ENCODE measurements around the gene TLE4. TPM values are rescaled to one million over a fixed set of nuclear protein-coding genes. Genes with fewer than 3 reads are reported as not detected.

The TLE4 gene
- total and polyA plus RNA-seq, 12 donors: 4.2 to 17.3 (median 11.0) TPM

DNA sequence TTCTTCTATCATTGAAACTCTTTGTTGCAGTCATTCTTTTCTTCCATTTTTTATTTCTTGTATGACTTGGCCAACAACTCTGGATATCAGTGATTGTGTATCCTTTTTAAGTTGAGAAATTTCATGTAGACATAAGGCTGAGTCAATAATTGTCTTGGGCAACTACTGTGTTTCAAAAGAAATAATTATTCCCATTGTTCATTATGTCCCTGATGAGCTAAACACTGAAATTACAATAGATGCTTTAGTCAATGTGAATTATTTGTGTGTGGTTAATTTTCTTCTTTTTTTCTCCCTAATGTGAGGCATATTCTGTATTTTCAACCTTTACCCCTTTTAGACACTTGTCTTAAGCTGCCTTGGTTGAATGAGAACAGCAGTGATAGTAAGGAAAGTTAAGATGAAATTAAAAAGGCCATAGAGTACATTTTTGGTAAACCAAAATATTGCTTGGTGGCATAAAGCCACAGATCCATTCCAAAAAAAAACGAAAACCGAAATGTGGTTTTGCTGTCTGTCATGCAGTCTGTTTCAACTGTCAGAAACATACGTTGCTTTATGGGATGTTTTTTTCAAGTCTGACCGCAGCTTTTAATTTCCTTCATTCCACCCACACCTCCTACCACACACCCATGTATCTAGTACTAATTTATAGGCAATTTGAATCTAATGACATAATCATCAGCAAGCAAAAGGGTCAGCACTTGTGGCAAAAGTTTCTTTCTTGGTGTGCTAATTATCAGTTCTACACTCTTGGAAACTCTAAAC lies 21.1 kb downstream of the TLE4 start:
- no peak for ATAC-seq
- TF ChIP-seq, protein P1, sequence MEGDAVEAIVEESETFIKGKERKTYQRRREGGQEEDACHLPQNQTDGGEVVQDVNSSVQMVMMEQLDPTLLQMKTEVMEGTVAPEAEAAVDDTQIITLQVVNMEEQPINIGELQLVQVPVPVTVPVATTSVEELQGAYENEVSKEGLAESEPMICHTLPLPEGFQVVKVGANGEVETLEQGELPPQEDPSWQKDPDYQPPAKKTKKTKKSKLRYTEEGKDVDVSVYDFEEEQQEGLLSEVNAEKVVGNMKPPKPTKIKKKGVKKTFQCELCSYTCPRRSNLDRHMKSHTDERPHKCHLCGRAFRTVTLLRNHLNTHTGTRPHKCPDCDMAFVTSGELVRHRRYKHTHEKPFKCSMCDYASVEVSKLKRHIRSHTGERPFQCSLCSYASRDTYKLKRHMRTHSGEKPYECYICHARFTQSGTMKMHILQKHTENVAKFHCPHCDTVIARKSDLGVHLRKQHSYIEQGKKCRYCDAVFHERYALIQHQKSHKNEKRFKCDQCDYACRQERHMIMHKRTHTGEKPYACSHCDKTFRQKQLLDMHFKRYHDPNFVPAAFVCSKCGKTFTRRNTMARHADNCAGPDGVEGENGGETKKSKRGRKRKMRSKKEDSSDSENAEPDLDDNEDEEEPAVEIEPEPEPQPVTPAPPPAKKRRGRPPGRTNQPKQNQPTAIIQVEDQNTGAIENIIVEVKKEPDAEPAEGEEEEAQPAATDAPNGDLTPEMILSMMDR (IDR thresholded peaks at IDR 0.05): no peak
- H3K4me1 ChIP-seq: peaks cover 0 to 41% (median 0%) of the 10 kb centered on the region in 9 donors
- DNase-seq: no peak
- intact Hi-C loops (cut with DNase I): no loop called here
- 77 to 91% methylated on average over 4 of the region's 4 CpGs for WGBS, 2 donors
- no peaks in the 10 kb centered on the region for H3K27me3 ChIP-seq
- H3K27ac ChIP-seq: no peak overlapping the region
- no peaks in the 10 kb centered on the region for H3K36me3 ChIP-seq
- no peak overlapping the region for H3K4me3 ChIP-seq
- no peaks in the 10 kb centered on the region for H3K9me3 ChIP-seq

DNA sequence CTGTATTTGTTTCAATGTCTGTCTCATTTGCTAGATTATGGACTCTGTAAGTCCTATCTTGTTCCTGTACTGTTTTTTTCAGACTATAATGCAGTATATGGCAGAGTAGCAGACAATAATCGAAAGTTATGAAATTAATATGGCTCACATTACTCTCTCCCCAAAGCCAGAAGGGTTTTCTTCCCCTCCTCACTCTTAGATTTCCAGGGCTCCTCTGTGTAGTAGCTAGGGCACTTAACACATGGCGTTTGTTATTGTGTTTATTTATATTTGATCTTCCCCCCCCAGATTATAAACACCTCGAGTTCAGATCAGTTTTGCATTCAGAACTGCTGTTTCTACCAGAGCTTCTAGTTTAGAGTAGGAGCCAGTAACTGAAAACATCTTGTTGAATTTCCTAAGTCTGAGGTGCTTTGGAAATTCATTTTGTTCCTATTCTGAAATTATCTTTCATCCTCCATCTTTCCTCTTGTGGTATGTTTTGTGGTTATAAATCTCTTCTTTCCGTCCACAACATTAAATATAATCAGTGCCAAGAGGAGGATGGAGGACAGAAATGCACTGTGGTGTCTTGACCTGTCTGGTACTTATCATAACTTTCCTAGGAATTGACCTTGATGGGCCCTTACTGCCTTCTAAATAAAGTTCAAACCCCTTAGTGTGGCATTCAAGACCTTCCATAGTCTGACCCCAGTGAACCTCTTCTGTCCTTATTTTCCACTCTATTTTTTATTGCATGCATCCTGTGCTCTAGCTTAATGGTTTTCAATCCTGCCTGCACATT lies 27.0 kb downstream of the TLE4 start:
- Histone ChIP-seq H3K27ac (no peak overlapping the region), H3K4me3 (no peak overlapping the region), H3K4me1 (peaks cover 0 to 21% (median 0%) of the 10 kb centered on the region in 9 donors), H3K9me3 (peaks cover 0 to 18% (median 12%) of the 10 kb centered on the region in 11 donors), H3K36me3 (peaks cover 0 to 11% (median 0%) of the 10 kb centered on the region in 9 donors), H3K27me3 (no peaks in the 10 kb centered on the region)
- DNase-seq (no peak), ATAC-seq (no peak)
- TF ChIP-seq, protein P1 (IDR thresholded peaks at IDR 0.05): no peak
- 83 to 87% methylated on average over 4 of the region's 4 CpGs for WGBS, 2 donors
- intact Hi-C loops (cut with DNase I): no loop called here

DNA sequence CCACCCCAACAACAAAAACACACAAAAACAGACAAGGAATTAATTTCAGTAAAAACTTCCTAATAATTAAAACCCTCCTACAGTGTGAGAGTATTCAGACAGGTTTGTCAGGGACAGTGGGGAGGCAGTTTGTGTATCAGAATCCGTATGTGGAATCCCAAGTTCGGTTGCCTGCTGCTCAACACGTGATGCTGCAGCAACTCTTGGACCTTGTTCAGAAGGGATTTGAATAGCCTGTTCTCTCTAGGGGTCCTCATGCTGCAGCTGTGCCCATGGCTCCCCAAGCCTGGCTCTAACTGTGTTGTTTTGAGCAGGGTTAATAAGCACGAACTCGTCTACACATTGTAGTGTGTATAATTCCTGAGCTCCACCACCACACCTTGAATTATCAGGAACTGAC lies 28.7 kb downstream of the TLE4 start:
- DNase-seq: no peak
- Histone ChIP-seq H3K9me3 (peaks cover 0 to 18% (median 12%) of the 10 kb centered on the region in 11 donors), H3K4me3 (no peak overlapping the region), H3K4me1 (peaks cover 0 to 28% (median 0%) of the 10 kb centered on the region in 9 donors), H3K36me3 (peaks cover 0 to 11% (median 0%) of the 10 kb centered on the region in 9 donors), H3K27ac (no peak overlapping the region), H3K27me3 (no peaks in the 10 kb centered on the region)
- no peak for ATAC-seq
- TF ChIP-seq, protein P1 (IDR thresholded peaks at IDR 0.05): no peak
- intact Hi-C loops (cut with DNase I): no loop called here
- WGBS, 2 donors: 89 to 91% methylated on average over 5 of the region's 5 CpGs

DNA sequence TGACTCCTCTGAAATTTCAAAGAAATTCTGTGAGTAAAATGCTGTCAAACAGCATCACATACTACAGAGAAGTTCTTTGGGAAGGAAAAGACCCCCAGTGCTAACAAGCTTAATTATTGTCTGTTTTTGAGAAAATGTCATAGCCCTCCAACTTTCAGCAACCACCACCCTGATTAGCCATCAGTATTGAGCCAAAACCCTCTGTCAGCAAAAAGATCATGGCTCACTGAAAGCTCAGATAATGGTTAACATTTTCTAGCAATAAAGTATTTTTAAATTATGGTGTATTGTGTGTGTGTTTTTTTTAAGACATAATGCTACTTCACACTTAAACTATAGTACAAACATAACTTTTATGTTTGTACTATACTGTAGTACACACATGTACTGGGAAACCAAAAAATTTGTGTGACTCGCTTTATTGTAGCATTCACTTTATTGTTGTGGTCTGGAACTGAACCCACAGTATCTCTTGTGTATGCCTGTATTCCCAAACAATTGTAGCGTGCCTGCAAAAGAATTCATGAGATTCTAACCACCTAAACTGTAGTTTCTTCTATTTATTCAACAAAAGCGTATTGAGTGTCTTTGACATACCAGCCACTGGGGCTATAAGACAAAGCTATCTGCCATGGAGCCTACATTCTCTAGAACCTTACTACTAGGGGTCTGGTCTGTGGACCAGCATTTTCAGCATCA lies 31.6 kb downstream of the TLE4 start:
- H3K4me3 ChIP-seq: no peak overlapping the region
- TF ChIP-seq, protein P1 (IDR thresholded peaks at IDR 0.05): no peak
- no peak overlapping the region for H3K27ac ChIP-seq
- peaks cover 0 to 11% (median 0%) of the 10 kb centered on the region in 9 donors for H3K36me3 ChIP-seq
- intact Hi-C loops (cut with DNase I): no loop called here
- no peak for ATAC-seq
- 99 to 100% methylated on average over 3 of the region's 3 CpGs for WGBS, 2 donors
- no peak for DNase-seq
- H3K4me1 ChIP-seq: peaks cover 0 to 19% (median 0%) of the 10 kb centered on the region in 9 donors
- peaks cover 0 to 36% (median 12%) of the 10 kb centered on the region in 11 donors for H3K9me3 ChIP-seq
- no peaks in the 10 kb centered on the region for H3K27me3 ChIP-seq
